A549 (cell line): Measurements from ENCODE around the gene DSCAM. TPM values are rescaled to one million over a fixed set of nuclear protein-coding genes. Genes with fewer than 3 reads are reported as not detected.

Experiments
- ATAC-seq, 2 experiments: fragments of 200-7000 bp in 1 of 2; fragments of >200 bp in 1 of 2; cut with Nextera tagmentation in 1 of 2; cut with Tn5 transposase in 1 of 2; 3 replicates each; pipeline versions ENCODE4 v1.8.0 to v1.9.1; 2018 to 2020; ENCODE audit warnings: mild to moderate bottlenecking in 1 of 2, moderate library complexity in 1 of 2
- CTCF ChIA-PET: fragments of 300-600 bp; sonication (Branson Sonifier 250); formaldehyde crosslinking; extraction: SDS; loops from one replicate; lab custom pipeline; 2021; ENCODE audit warnings: antibody characterized with exemption, inconsistent platforms; lab: Yijun Ruan, JAX
- POLR2A ChIA-PET: fragments of 350-600 bp; formaldehyde crosslinking; extraction: SDS; loops from one replicate; lab custom pipeline; 2021; ENCODE audit warnings: antibody characterized with exemption, inconsistent platforms; lab: Yijun Ruan, JAX
- DNase-seq, 2 experiments: peaks; one replicate each; pipeline versions ENCODE4 v3.0.0 to v3.0.0-alpha.2; 2011 to 2016; ENCODE audit warnings: low read depth in 1 of 2, low spot score in 1 of 2
- FAIRE-seq: peaks from 2 replicates; lab custom pipeline; 2011; peaks lifted over from hg19 to GRCh38; lab: Jason Lieb, UNC
- H3K27ac ChIP-seq, 2 experiments: fragments of >200 bp; sonication (Bioruptor Twin); formaldehyde crosslinking; 3 replicates each; pipeline ENCODE4 v1.5.1; 2016 to 2017
- H3K4me1 ChIP-seq: fragments of >200 bp; sonication (Bioruptor Twin); formaldehyde crosslinking; 3 replicates; pipeline ENCODE4 v1.6.1; 2016
- H3K4me2 ChIP-seq: fragments of >200 bp; sonication (Bioruptor Twin); formaldehyde crosslinking; 3 replicates; pipeline ENCODE4 v1.6.1; 2016
- H3K4me3 ChIP-seq: fragments of >200 bp; sonication (Bioruptor Twin); formaldehyde crosslinking; 3 replicates; pipeline ENCODE4 v1.5.1; 2016
- H3K9me3 ChIP-seq: fragments of >200 bp; sonication (Bioruptor Twin); formaldehyde crosslinking; 3 replicates; pipeline ENCODE4 v1.6.1; 2016
- BHLHE40 ChIP-seq: IDR thresholded peaks from 2 replicates; pipeline ENCODE4 v1.6.1; 2012; ENCODE audit warnings: low read depth, low read length, inconsistent platforms
- CBX2 ChIP-seq: fragments of 200-600 bp; sonication (generic); IDR thresholded peaks from 2 replicates; pipeline ENCODE4 v1.6.1; 2016; ENCODE audit warnings: low read depth, mild to moderate bottlenecking, borderline replicate concordance
- CBX8 ChIP-seq: fragments of 200-600 bp; sonication (generic); IDR thresholded peaks from 2 replicates; pipeline ENCODE4 v1.6.1; 2016
- CHD2 ChIP-seq: fragments of 150-350 bp; IDR thresholded peaks from 2 replicates; pipeline ENCODE4 v1.6.1; 2014; ENCODE audit warnings: low read length; ENCODE audit not compliant: partially characterized antibody
- CHD4 ChIP-seq: fragments of 200-600 bp; sonication (generic); IDR thresholded peaks from 2 replicates; pipeline ENCODE4 v1.6.1; 2016; ENCODE audit warnings: antibody characterized with exemption, mild to moderate bottlenecking, borderline replicate concordance
- FOXS1 ChIP-seq: fragments of 250-450 bp; sonication (Bioruptor Pico); IDR thresholded peaks from 2 replicates; pipeline ENCODE4 v1.5.0; 2020; ENCODE audit warnings: mild to moderate bottlenecking, moderate library complexity
- HDAC2 ChIP-seq: fragments of 200-600 bp; sonication (generic); IDR thresholded peaks from 2 replicates; pipeline ENCODE4 v1.6.1; 2016
- HOXB13 ChIP-seq: fragments of 250-450 bp; sonication (Bioruptor Pico); IDR thresholded peaks from 2 replicates; pipeline ENCODE4 v1.5.0; 2020; ENCODE audit warnings: low read depth, mild to moderate bottlenecking, moderate library complexity
- HOXB5 ChIP-seq: fragments of 250-450 bp; sonication (Bioruptor Pico); IDR thresholded peaks from 2 replicates; pipeline ENCODE4 v1.5.0; 2020; ENCODE audit warnings: mild to moderate bottlenecking, moderate library complexity
- JUN ChIP-seq, 2 experiments: fragments of >200 bp; sonication (Bioruptor Twin); formaldehyde crosslinking; IDR thresholded peaks; 2 replicates in 1 of 2; 3 replicates in 1 of 2; pipeline ENCODE4 v1.6.1; 2016 to 2017
- JUNB ChIP-seq: fragments of >200 bp; sonication (Bioruptor Twin); formaldehyde crosslinking; IDR thresholded peaks from 2 replicates; pipeline ENCODE4 v1.6.1; 2016
- KDM5A ChIP-seq: fragments of 200-600 bp; sonication (generic); IDR thresholded peaks from 2 replicates; pipeline ENCODE4 v1.6.1; 2016; ENCODE audit warnings: antibody characterized with exemption, mild to moderate bottlenecking
- MYC ChIP-seq: IDR thresholded peaks from 2 replicates; pipeline ENCODE4 v1.6.1; 2012; ENCODE audit warnings: mild to moderate bottlenecking, inconsistent platforms, low read length, improper control_type of control experiment, borderline replicate concordance
- NFE2L2 ChIP-seq: fragments of 150-350 bp; conservative IDR thresholded peaks from 2 replicates; pipeline ENCODE4 v1.6.1; 2014; ENCODE audit warnings: low read length
- NPAS2 ChIP-seq: fragments of 250-450 bp; sonication (Bioruptor Pico); IDR thresholded peaks from 2 replicates; pipeline ENCODE4 v1.8.0; 2022; ENCODE audit warnings: mild to moderate bottlenecking, moderate library complexity, borderline replicate concordance
- NR3C1 ChIP-seq: fragments of >200 bp; sonication (Bioruptor Twin); formaldehyde crosslinking; IDR thresholded peaks from 3 replicates; pipeline ENCODE4 v1.6.1; 2017
- RAD21 ChIP-seq, 2 experiments: fragments of >200 bp in 1 of 2; sonication (Bioruptor Twin) in 1 of 2; formaldehyde crosslinking in 1 of 2; IDR thresholded peaks in 1 of 2; conservative IDR thresholded peaks in 1 of 2; 2 replicates in 1 of 2; 3 replicates in 1 of 2; pipeline ENCODE4 v1.6.1; 2012 to 2018; ENCODE audit warnings: inconsistent platforms in 1 of 2
- RARB ChIP-seq: fragments of 250-450 bp; sonication (Bioruptor Pico); IDR thresholded peaks from 2 replicates; pipeline ENCODE4 v1.8.0; 2021; ENCODE audit warnings: mild to moderate bottlenecking, moderate library complexity
- SMC3 ChIP-seq: fragments of >200 bp; sonication (Bioruptor Twin); formaldehyde crosslinking; IDR thresholded peaks from 3 replicates; pipeline ENCODE4 v1.6.1; 2018; ENCODE audit warnings: inconsistent platforms
- TFCP2L1 ChIP-seq: fragments of 250-450 bp; sonication (Bioruptor Pico); IDR thresholded peaks from 2 replicates; pipeline ENCODE4 v1.5.0; 2021; ENCODE audit warnings: mild to moderate bottlenecking
- TP53 ChIP-seq: fragments of 250-450 bp; sonication (Bioruptor Pico); IDR thresholded peaks from 2 replicates; pipeline ENCODE4 v1.5.0; 2021; ENCODE audit warnings: mild to moderate bottlenecking, moderate library complexity
- WGBS: methylation state at CpG from one replicate; pipeline ENCODE4 v1.1.6; 2017; ENCODE audit errors: missing lambda C conversion rate; 5-methylcytosine and 5-hydroxymethylcytosine counted together
- polyA plus RNA-seq, 4 experiments: library from polyadenylated mRNA; depleted of rRNA in 3 of 4; stranded (reverse); fragments of >200 nt; fragmentation: RNase III in 1 of 4; extraction: RNeasy Plus Mini Kit Qiagen cat#74134 plus additional on column Dnase treatment in 1 of 4; gene quantifications; 2 replicates in 3 of 4; 3 replicates in 1 of 4; pipeline ENCODE4 v1.2.3, GENCODE V29; 2011 to 2017
- TF ChIP-seq, protein P1 (sequence below): fragments of 250-450 bp; sonication (Bioruptor Pico); IDR thresholded peaks from 2 replicates; pipeline ENCODE4 v1.5.0; 2021; ENCODE audit warnings: mild to moderate bottlenecking, moderate library complexity, borderline replicate concordance
- TF ChIP-seq, protein P2 (sequence below): IDR thresholded peaks from 2 replicates; pipeline ENCODE4 v1.6.1; 2012; ENCODE audit warnings: low read depth, borderline replicate concordance
- TF ChIP-seq, protein P3 (sequence below): fragments of >200 bp; sonication (Bioruptor Twin); formaldehyde crosslinking; IDR thresholded peaks from 3 replicates; pipeline ENCODE4 v1.5.1; 2016
- TF ChIP-seq, protein P4 (sequence below): IDR thresholded peaks from 2 replicates; pipeline ENCODE4 v1.6.1; 2012
- TF ChIP-seq, protein P5 (sequence below): fragments of >200 bp; sonication (Bioruptor Twin); formaldehyde crosslinking; IDR thresholded peaks from 3 replicates; pipeline ENCODE4 v1.6.1; 2016

Gene DSCAM
- polyA plus RNA-seq, 2 of the 4 experiments (the other 2 are of a cell fraction) = not detected

DNA sequence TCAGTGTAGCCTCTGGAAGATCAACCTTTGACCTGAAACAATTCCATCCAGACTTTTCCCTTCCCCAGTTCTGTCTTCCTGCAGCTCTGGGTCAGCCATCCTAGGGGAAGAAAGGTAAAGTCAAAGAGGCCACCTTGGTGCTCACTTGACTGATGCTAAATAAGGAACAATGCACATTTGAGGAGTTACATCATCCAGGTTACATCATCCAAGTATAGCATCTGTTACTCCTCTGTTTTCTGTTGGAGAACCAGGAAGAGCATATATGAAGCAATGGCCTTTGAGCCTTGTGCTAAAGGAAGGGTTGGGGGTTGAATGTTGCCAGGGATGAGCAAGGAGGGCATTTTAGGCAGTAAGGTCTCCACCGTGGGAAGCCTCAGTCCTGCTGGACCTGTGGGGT lies 3.1 kb upstream of the DSCAM start:
- POLR2A ChIA-PET = no interaction called here
- ATAC-seq = no peak
- 0% methylated on average over 1 of the region's 1 CpG for WGBS
- Histone ChIP-seq H3K4me2 (no peak overlapping the region), H3K4me1 (no peaks in the 10 kb centered on the region), H3K9me3 (no peaks in the 10 kb centered on the region), H3K27ac (no peak overlapping the region), H3K4me3 (no peak overlapping the region)
- TF ChIP-seq CBX2 = no peak
- no peak for TF ChIP-seq NPAS2 (CRISPR knock-in tag)
- no peak for TF ChIP-seq NR3C1
- TF ChIP-seq, protein P1, sequence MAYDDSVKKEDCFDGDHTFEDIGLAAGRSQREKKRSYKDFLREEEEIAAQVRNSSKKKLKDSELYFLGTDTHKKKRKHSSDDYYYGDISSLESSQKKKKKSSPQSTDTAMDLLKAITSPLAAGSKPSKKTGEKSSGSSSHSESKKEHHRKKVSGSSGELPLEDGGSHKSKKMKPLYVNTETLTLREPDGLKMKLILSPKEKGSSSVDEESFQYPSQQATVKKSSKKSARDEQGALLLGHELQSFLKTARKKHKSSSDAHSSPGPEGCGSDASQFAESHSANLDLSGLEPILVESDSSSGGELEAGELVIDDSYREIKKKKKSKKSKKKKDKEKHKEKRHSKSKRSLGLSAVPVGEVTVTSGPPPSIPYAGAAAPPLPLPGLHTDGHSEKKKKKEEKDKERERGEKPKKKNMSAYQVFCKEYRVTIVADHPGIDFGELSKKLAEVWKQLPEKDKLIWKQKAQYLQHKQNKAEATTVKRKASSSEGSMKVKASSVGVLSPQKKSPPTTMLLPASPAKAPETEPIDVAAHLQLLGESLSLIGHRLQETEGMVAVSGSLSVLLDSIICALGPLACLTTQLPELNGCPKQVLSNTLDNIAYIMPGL (CRISPR knock-in tag) = no peak
- no peak for TF ChIP-seq RARB (CRISPR knock-in tag)
- TF ChIP-seq CHD4 = no peak
- TF ChIP-seq BHLHE40 = no peak
- no peak for TF ChIP-seq RAD21 (conservative IDR thresholded peaks at IDR 0.05 in 1 of 2, IDR thresholded peaks at IDR 0.05 in 1 of 2)
- no peak for TF ChIP-seq JUNB
- no peak for TF ChIP-seq HOXB5 (CRISPR knock-in tag)
- TF ChIP-seq MYC = no peak
- TF ChIP-seq, protein P2, sequence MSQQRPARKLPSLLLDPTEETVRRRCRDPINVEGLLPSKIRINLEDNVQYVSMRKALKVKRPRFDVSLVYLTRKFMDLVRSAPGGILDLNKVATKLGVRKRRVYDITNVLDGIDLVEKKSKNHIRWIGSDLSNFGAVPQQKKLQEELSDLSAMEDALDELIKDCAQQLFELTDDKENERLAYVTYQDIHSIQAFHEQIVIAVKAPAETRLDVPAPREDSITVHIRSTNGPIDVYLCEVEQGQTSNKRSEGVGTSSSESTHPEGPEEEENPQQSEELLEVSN = no peak
- TF ChIP-seq TFCP2L1 = no peak
- TF ChIP-seq, protein P3, sequence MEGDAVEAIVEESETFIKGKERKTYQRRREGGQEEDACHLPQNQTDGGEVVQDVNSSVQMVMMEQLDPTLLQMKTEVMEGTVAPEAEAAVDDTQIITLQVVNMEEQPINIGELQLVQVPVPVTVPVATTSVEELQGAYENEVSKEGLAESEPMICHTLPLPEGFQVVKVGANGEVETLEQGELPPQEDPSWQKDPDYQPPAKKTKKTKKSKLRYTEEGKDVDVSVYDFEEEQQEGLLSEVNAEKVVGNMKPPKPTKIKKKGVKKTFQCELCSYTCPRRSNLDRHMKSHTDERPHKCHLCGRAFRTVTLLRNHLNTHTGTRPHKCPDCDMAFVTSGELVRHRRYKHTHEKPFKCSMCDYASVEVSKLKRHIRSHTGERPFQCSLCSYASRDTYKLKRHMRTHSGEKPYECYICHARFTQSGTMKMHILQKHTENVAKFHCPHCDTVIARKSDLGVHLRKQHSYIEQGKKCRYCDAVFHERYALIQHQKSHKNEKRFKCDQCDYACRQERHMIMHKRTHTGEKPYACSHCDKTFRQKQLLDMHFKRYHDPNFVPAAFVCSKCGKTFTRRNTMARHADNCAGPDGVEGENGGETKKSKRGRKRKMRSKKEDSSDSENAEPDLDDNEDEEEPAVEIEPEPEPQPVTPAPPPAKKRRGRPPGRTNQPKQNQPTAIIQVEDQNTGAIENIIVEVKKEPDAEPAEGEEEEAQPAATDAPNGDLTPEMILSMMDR = no peak
- TF ChIP-seq HOXB13 = no peak
- no peak for TF ChIP-seq NFE2L2
- TF ChIP-seq HDAC2 = no peak
- TF ChIP-seq, protein P4, sequence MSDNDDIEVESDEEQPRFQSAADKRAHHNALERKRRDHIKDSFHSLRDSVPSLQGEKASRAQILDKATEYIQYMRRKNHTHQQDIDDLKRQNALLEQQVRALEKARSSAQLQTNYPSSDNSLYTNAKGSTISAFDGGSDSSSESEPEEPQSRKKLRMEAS = no peak
- DNase-seq = no peak
- CTCF ChIA-PET = no interaction called here
- FAIRE-seq = no peak

DNA sequence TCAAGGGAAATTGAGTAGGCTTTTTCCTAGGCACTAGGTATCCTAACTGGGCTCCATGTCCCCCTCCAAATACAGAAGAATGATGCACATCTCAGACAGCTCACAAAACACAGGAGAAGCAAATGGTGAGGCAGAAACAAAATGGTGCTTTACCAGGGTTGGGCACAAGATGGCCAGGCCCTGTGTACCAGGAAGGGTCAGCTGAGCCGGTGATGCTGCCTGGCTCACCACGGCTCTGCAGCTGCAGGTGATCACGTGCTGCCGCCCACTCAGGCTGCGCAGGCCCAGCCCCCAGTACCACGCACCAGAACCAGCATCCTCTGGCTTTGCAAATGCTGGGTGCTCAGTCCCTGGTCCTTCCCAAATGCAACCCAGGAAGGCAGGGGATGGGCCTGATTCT lies 993 bp upstream of the DSCAM start:
- WGBS = 22% methylated on average over 5 of the region's 6 CpGs
- ATAC-seq = no peak
- H3K27ac ChIP-seq = no peak overlapping the region
- H3K4me2 ChIP-seq = no peak overlapping the region
- FAIRE-seq = no peak
- no peak for DNase-seq
- no peak overlapping the region for H3K4me3 ChIP-seq
- no peaks in the 10 kb centered on the region for H3K9me3 ChIP-seq
- ChIA-PET CTCF (no interaction called here), POLR2A (no interaction called here)
- TF ChIP-seq CBX8 (no peak), TP53 (CRISPR knock-in tag) (no peak), BHLHE40 (no peak), SMC3 (no peak), JUN (IDR thresholded peaks at IDR 0.05) (no peak), KDM5A (no peak), FOXS1 (CRISPR knock-in tag) (no peak), CHD2 (no peak)
- TF ChIP-seq, protein P5, sequence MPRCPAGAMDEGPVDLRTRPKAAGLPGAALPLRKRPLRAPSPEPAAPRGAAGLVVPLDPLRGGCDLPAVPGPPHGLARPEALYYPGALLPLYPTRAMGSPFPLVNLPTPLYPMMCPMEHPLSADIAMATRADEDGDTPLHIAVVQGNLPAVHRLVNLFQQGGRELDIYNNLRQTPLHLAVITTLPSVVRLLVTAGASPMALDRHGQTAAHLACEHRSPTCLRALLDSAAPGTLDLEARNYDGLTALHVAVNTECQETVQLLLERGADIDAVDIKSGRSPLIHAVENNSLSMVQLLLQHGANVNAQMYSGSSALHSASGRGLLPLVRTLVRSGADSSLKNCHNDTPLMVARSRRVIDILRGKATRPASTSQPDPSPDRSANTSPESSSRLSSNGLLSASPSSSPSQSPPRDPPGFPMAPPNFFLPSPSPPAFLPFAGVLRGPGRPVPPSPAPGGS = no peak
- TF ChIP-seq, protein P3 = no peak
- no peaks in the 10 kb centered on the region for H3K4me1 ChIP-seq
